GM12864 (cell line): ENCODE results near the gene BANP.
"Not testable (repeated sequence)": the region's sequence is repeated elsewhere in the genome, so short reads cannot be mapped to it uniquely, and the experiment has no call there.

Experiments
- DNase-seq: peaks from one replicate; pipeline ENCODE4 v3.0.0-alpha.2; 2011; ENCODE audit warnings: low read depth
- H3K4me3 ChIP-seq: 2 replicates; pipeline ENCODE4 v1.5.1; 2011; ENCODE audit warnings: mild to moderate bottlenecking, low read depth, low read length, control low read depth
- CTCF ChIP-seq: IDR thresholded peaks from 2 replicates; pipeline ENCODE4 v1.5.1; 2011; ENCODE audit warnings: low read depth, mild to moderate bottlenecking, moderate library complexity, low read length, control low read depth, inconsistent platforms; ENCODE audit errors: missing control alignments

BANP gene

GRCh38 chr16:88013091-88013609 lies 61.9 kb downstream of the BANP start:
- H3K4me3 ChIP-seq = no peak overlapping the region
- no peak for TF ChIP-seq CTCF
- DNase-seq = no peak

DNA sequence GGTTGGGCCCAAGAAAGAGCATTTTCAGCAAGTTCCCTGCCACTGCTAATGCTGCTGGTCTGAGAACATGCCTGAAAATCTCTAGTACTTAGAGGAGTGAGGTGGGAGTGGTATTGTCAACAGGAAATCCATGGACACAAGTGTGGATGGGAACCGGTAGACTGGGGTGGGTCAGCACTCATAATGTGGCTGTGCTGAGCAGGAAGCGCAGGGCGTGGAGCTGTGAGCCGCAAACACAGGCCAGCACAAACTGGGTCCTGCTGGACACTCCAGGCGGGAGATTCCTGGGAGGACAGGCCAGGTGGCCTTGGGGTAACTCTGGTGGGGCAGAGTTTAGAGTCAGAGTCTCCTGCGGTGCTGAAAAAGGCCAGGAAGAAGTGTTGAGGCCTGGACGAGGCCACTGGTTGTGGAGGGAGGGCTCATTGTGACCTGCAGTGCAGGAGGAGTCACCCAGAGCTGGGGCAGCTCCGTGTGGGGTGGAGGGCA lies 62.6 kb downstream of the BANP start:
- TF ChIP-seq CTCF = no peak
- DNase-seq = no peak
- H3K4me3 ChIP-seq = no peak overlapping the region

- no peak overlapping the region for H3K4me3 ChIP-seq
- TF ChIP-seq CTCF = no peak
- no peak for DNase-seq
These were observed 63.1 kb downstream of the BANP start for GRCh38 chr16:88014252-88014781.

DNA sequence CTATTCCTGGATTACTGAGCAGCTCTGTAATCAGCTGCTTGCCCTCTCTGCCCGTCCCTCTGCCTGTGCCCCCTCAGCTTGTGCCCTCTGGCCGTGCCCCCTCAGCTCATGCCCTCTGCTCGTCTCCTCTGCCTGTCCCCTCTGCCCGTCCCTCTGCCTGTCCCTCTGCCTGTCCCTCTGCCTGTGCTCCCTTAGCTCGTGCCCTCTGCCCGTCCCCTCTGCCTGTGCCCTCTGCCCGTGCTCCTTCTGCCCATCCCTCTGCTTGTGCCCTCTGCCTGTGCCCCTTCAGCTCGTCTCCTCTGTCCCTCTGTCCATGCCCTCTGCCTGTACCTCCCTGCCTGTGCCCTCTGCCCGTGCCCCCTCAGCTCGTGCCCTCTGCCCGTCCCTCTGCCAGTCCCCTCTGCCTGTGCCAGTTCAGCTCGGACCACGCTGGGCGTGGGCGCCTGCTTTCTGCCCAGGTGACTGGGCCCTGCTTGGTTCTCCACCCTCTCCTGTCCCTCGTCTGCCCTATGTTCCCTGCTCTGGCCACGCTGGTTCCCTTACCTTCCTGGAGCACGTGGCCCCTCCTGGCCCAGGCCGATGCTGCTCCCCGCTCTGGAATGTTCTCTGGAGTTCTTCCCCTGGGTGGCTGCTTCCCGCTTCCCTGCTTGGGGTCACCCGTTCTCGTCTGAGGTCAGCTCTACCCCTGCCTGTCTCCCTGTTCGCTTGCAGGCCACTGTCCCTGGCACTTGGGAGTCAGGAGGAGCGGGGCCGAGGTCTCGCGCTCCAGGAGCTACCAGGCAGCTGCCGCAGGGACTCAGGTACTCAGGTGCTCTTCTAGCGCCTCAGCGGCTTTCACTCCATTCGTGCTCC lies 63.9 kb downstream of the BANP start:
- DNase-seq = no peak
- H3K4me3 ChIP-seq = no peak overlapping the region
- TF ChIP-seq CTCF = no peak

DNA sequence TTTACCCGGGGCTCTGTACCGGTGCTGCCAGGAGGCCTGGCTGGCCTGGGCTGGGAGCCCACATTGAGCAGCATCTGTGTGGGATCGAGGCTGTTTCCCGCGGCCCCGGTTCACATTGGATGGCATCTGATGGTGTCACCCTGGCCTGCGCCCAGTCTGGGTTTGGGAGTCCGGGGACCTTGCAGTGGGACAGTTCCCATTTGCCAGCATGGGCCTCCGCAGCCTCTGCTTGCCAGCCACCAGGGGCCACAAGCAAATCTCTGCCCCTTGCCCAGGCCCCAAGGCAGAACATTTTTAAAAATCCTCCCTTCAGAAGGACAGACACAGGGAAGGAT lies 64.5 kb downstream of the BANP start:
- no peak for TF ChIP-seq CTCF
- DNase-seq = no peak
- no peak overlapping the region for H3K4me3 ChIP-seq

DNA sequence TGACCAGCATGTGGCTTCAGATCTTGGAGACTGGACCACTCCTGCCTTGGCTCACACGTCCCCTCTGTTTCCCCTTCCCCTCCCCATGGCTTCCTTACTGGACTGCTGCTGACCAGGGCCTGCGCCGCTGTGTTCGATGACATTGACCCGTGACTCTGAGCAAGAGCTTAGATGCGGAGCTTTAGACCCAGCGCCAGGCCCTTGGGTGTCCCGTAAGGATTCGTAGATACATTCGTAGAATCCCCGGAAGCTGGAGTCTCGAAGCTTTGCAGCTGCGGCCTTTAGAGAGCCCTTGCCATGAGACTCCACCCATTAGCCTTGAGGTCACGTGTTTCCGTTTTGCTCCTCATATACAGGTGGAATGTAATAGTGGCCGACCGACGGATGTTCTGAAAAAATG lies 65.2 kb downstream of the BANP start:
- DNase-seq, H3K4me3 ChIP-seq: not testable (repeated sequence)

DNA sequence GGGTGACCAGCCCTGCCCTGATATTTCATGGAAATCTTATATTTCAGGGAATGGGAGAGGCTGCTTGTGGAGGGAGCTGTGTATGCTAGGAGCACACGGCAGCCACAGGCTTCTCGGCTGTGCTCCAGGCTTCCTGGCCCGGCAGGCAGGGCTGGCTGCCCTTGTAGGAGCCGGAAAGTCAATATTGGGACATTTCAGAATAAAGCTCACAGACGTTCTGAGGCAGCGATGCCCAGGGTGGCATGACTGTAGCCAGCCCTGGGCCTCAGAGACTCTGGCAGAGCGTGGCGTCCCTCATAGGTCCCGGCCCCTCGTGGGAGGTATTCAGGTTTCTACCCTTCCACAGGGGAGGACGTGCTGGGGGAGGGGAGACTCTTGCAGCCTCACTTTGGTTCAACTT lies 65.7 kb downstream of the BANP start:
- DNase-seq = no peak
- no peak overlapping the region for H3K4me3 ChIP-seq

More for the DNA sequence above, 65.7 kb downstream of the BANP start:
- TF ChIP-seq CTCF = no peak
